PFSK-1 (cell line): ENCODE measurements around the gene TIMM10.

ENCODE experiments used
- FOXP2 ChIP-seq: optimal IDR thresholded peaks from 2 replicates; pipeline ENCODE3; 2011; ENCODE audit warnings: borderline replicate concordance, control low read depth, inconsistent platforms; ENCODE audit not compliant: insufficient read depth; ENCODE audit errors: extremely low read length, extremely low read depth
- POLR2AphosphoS5 ChIP-seq: IDR thresholded peaks from 2 replicates; pipeline ENCODE4 v1.6.1; 2012; ENCODE audit warnings: low read depth, mild to moderate bottlenecking, control low read depth, low read length, moderate library complexity

GRCh38 chr11:57512646-57513451 is 17.7 kb downstream of the TIMM10 start:
- TF ChIP-seq FOXP2, result no peak
- TF ChIP-seq POLR2AphosphoS5, result no peak
